ENCODE results near the gene GDF2. TPM values are rescaled to one million over a fixed set of nuclear protein-coding genes. Genes with fewer than 3 reads are reported as not detected.

Gene GDF2
- total RNA-seq, 1 donor from 2014 or later, result not detected

- peaks cover 17% of the 10 kb centered on the region for H3K27me3 Mint-ChIP-seq
- H3K4me1 Mint-ChIP-seq (ENCODE audit: low read depth), result peaks cover 2% of the 10 kb centered on the region
- no peaks in the 10 kb centered on the region for H3K36me3 Mint-ChIP-seq (ENCODE audit: insufficient read depth)
- no peaks in the 10 kb centered on the region for H3K9me3 Mint-ChIP-seq (ENCODE audit: low read depth)
- no peak overlapping the region for H3K27ac Mint-ChIP-seq
- no peak for TF ChIP-seq CTCF (IDR thresholded peaks at IDR 0.05; ENCODE audit: unreplicated experiment)
- no peak overlapping the region for H3K4me3 Mint-ChIP-seq (ENCODE audit: low read depth)
- DNase-seq (ENCODE audit: low spot score, unreplicated experiment), result no peak
Measured at GRCh38 chr10:47347303-47347675, 25.0 kb downstream of the GDF2 start.

DNA sequence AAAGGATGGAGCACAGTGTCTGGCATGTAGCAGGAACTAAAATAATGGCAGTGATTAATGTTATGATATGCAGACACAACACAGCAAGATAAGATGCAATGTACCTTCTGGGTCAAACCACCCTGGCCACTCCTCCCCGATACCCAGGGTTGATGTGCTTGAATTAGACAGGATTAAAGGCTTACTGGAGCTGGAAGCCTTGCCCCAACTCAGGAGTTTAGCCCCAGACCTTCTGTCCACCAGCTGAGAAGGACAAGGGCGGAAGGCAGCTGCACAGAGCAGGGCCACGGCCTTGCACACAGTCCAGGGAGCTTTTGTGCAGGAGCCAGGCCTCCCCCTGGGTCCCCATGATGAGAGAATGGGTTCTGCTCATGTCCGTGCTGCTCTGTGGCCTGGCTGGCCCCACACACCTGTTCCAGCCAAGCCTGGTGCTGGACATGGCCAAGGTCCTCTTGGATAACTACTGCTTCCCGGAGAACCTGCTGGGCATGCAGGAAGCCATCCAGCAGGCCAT lies 25.9 kb downstream of the GDF2 start, which contains the start of gene RBP3:
TSS of gene RBP3 (plus strand) at position 226 of the 514 bp plus-strand sequence. CDS start at position 348, 122 bp downstream.
- Mint-ChIP-seq H3K4me3 (ENCODE audit: low read depth) (no peak within 1 kb of the TSS), H3K27me3 (peaks cover 21% of the 10 kb centered on the region), H3K36me3 (ENCODE audit: insufficient read depth) (no peaks in the 10 kb centered on the region), H3K27ac (no peak within 1 kb of the TSS), H3K4me1 (ENCODE audit: low read depth) (peaks cover 2% of the 10 kb centered on the region), H3K9me3 (ENCODE audit: low read depth) (no peaks in the 10 kb centered on the region)
- DNase-seq (ENCODE audit: low spot score, unreplicated experiment), result no peak
- TF ChIP-seq CTCF (IDR thresholded peaks at IDR 0.05; ENCODE audit: unreplicated experiment), result no peak

- no peak for DNase-seq (ENCODE audit: low spot score, unreplicated experiment)
- no peak overlapping the region for H3K27ac Mint-ChIP-seq
- no peak overlapping the region for H3K4me3 Mint-ChIP-seq (ENCODE audit: low read depth)
- TF ChIP-seq CTCF (IDR thresholded peaks at IDR 0.05; ENCODE audit: unreplicated experiment), result no peak
- H3K36me3 Mint-ChIP-seq (ENCODE audit: insufficient read depth), result no peaks in the 10 kb centered on the region
- H3K9me3 Mint-ChIP-seq (ENCODE audit: low read depth), result no peaks in the 10 kb centered on the region
- H3K27me3 Mint-ChIP-seq, result peaks cover 25% of the 10 kb centered on the region
- peaks cover 2% of the 10 kb centered on the region for H3K4me1 Mint-ChIP-seq (ENCODE audit: low read depth)
Measured at GRCh38 chr10:47348661-47349470, 26.6 kb downstream of the GDF2 start.

- no peak overlapping the region for H3K4me3 Mint-ChIP-seq (ENCODE audit: low read depth)
- H3K27ac Mint-ChIP-seq, result no peak overlapping the region
- peaks cover 23% of the 10 kb centered on the region for H3K27me3 Mint-ChIP-seq
- H3K9me3 Mint-ChIP-seq (ENCODE audit: low read depth), result no peaks in the 10 kb centered on the region
- TF ChIP-seq CTCF (IDR thresholded peaks at IDR 0.05; ENCODE audit: unreplicated experiment), result no peak
- no peaks in the 10 kb centered on the region for H3K36me3 Mint-ChIP-seq (ENCODE audit: insufficient read depth)
- no peak for DNase-seq (ENCODE audit: low spot score, unreplicated experiment)
- H3K4me1 Mint-ChIP-seq (ENCODE audit: low read depth), result peaks cover 2% of the 10 kb centered on the region
Measured at GRCh38 chr10:47349516-47349915, 27.3 kb downstream of the GDF2 start.

DNA sequence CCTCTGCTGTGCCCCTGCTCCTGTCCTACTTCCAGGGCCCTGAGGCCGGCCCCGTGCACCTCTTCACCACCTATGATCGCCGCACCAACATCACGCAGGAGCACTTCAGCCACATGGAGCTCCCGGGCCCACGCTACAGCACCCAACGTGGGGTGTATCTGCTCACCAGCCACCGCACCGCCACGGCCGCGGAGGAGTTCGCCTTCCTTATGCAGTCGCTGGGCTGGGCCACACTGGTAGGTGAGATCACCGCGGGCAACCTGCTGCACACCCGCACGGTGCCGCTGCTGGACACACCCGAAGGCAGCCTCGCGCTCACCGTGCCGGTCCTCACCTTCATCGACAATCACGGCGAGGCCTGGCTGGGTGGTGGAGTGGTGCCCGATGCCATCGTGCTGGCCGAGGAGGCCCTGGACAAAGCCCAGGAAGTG lies 27.7 kb downstream of the GDF2 start:
- no peak for DNase-seq (ENCODE audit: low spot score, unreplicated experiment)
- no peaks in the 10 kb centered on the region for H3K9me3 Mint-ChIP-seq (ENCODE audit: low read depth)
- no peak overlapping the region for H3K4me3 Mint-ChIP-seq (ENCODE audit: low read depth)
- peaks cover 21% of the 10 kb centered on the region for H3K27me3 Mint-ChIP-seq
- no peak for TF ChIP-seq CTCF (IDR thresholded peaks at IDR 0.05; ENCODE audit: unreplicated experiment)
- peaks cover 2% of the 10 kb centered on the region for H3K4me1 Mint-ChIP-seq (ENCODE audit: low read depth)
- no peaks in the 10 kb centered on the region for H3K36me3 Mint-ChIP-seq (ENCODE audit: insufficient read depth)
- H3K27ac Mint-ChIP-seq, result no peak overlapping the region
